NCI-H128 (cell line): Measurements from ENCODE around the gene LAMTOR1.

Experiments used
- DNase-seq: peaks from one replicate; lab custom pipeline; 2025; ENCODE audit not compliant: unreplicated experiment; lab: John Stamatoyannopoulos, UW

LAMTOR1 gene

GRCh38 chr11:72119198-72119597 lies 16.1 kb upstream of the LAMTOR1 start:
- DNase-seq: no peak

GRCh38 chr11:72116019-72116755 lies 13.1 kb upstream of the LAMTOR1 start:
- DNase-seq: no peak

GRCh38 chr11:72114570-72114969 lies 11.5 kb upstream of the LAMTOR1 start:
- DNase-seq: no peak

- no peak for DNase-seq
Measured at GRCh38 chr11:72112978-72113808, 10.1 kb upstream of the LAMTOR1 start.

- DNase-seq: peak; percentile 99
Measured at GRCh38 chr11:72112143-72112977, 9.3 kb upstream of the LAMTOR1 start, which contains the start of gene ANAPC15. Gene ANAPC15 (minus strand): TSS chr11:72112695. CDS start chr11:72111276, 1,419 bp downstream.

GRCh38 chr11:72111300-72112142 lies 8.4 kb upstream of the LAMTOR1 start:
- DNase-seq: no peak

- no peak for DNase-seq
Measured at GRCh38 chr11:72105888-72106287, 2.8 kb upstream of the LAMTOR1 start, which contains the start of gene TOMT. Gene TOMT (plus strand): TSS chr11:72105924. CDS start chr11:72105952, 28 bp downstream.

- DNase-seq: no peak
Measured at GRCh38 chr11:72103754-72104167, 664 bp upstream of the LAMTOR1 start.

- no peak for DNase-seq
Measured at GRCh38 chr11:72102631-72102945, 509 bp downstream of the LAMTOR1 start.

- DNase-seq: no peak
Measured at GRCh38 chr11:72102162-72102561, 935 bp downstream of the LAMTOR1 start.

- DNase-seq: no peak
Measured at GRCh38 chr11:72100462-72100861, 2.6 kb downstream of the LAMTOR1 start.

- no peak for DNase-seq
Measured at GRCh38 chr11:72100009-72100408, 3.1 kb downstream of the LAMTOR1 start.

- no peak for DNase-seq
Measured at GRCh38 chr11:72098741-72099140, 4.4 kb downstream of the LAMTOR1 start.

GRCh38 chr11:72091292-72091691 lies 11.8 kb downstream of the LAMTOR1 start:
- peak; percentile 57 for DNase-seq

- DNase-seq: no peak
Measured at GRCh38 chr11:72088076-72088808, 14.9 kb downstream of the LAMTOR1 start.

- DNase-seq: peak; percentile 60
Measured at GRCh38 chr11:72085621-72086351, 17.3 kb downstream of the LAMTOR1 start.

GRCh38 chr11:72084965-72085364 lies 18.1 kb downstream of the LAMTOR1 start:
- no peak for DNase-seq

GRCh38 chr11:72084076-72084475 lies 19.0 kb downstream of the LAMTOR1 start:
- no peak for DNase-seq

GRCh38 chr11:72083414-72083813 lies 19.7 kb downstream of the LAMTOR1 start:
- no peak for DNase-seq
